B cell (primary cell): ENCODE results near the gene PINLYP. TPM values are rescaled to one million over a fixed set of nuclear protein-coding genes. Genes with fewer than 3 reads are reported as not detected.

ENCODE experiments used
- ATAC-seq: fragments of 200-7000 bp; cut with Tn5 transposase; one replicate; pipeline ENCODE4 v1.10.0; 2021; ENCODE audit warnings: low read depth, mild to moderate bottlenecking, moderate number of reproducible peaks, moderate library complexity
- CTCF ChIA-PET: fragments of 350-600 bp; sonication (Branson Sonifier 250); formaldehyde crosslinking; loops from one replicate; lab custom pipeline; 2021; ENCODE audit warnings: antibody characterized with exemption, inconsistent platforms; lab: Charles Lee
- POLR2A ChIA-PET: fragments of 350-600 bp; sonication (Branson Sonifier 250); formaldehyde crosslinking; loops from one replicate; lab custom pipeline; 2021; ENCODE audit warnings: antibody characterized with exemption; lab: Charles Lee
- DNase-seq: peaks from one replicate; pipeline ENCODE4 v3.0.0; 2013
- H2AFZ ChIP-seq: 2 replicates; pipeline ENCODE4 v1.6.1; 2012; ENCODE audit warnings: mild to moderate bottlenecking, low read depth, low read length; ENCODE audit not compliant: insufficient read depth, poor library complexity, severe bottlenecking
- H3K27ac ChIP-seq, 2 donors: 1 replicate in 1 of 2; 2 replicates in 1 of 2; pipeline ENCODE4 v1.5.1; 2012 to 2013; ENCODE audit warnings: low read length in 2 of 2, mild to moderate bottlenecking in 2 of 2, moderate library complexity in 1 of 2
- H3K27me3 ChIP-seq, 4 experiments: fragments of 200-600 bp in 1 of 4; sonication (generic) in 1 of 4; replicated peaks in 1 of 4; 1 replicate in 2 of 4; 2 replicates in 2 of 4; pipeline versions ENCODE4 v1.6.1 to v1.7.0; 2013 to 2016; ENCODE audit warnings: low read length in 3 of 4, mild to moderate bottlenecking in 2 of 4, mixed read lengths in 1 of 4, moderate library complexity in 1 of 4; ENCODE audit not compliant: insufficient read depth in 4 of 4, control insufficient read depth in 3 of 4; ENCODE audit errors: control extremely low read depth in 1 of 4
- H3K36me3 ChIP-seq, 2 experiments: replicated peaks in 1 of 2; 1 replicate in 1 of 2; 2 replicates in 1 of 2; pipeline versions ENCODE4 v1.6.1 to v1.7.1; 2013; ENCODE audit warnings: low read length in 1 of 2; ENCODE audit not compliant: insufficient read depth in 2 of 2, control insufficient read depth in 1 of 2; ENCODE audit errors: control extremely low read depth in 1 of 2, extremely low read depth in 1 of 2
- H3K4me1 ChIP-seq, 2 donors: fragments of 200-600 bp in 1 of 2; sonication (generic) in 1 of 2; 1 replicate in 1 of 2; 2 replicates in 1 of 2; pipeline versions ENCODE4 v1.5.1 to v1.6.1; 2013 to 2017; ENCODE audit warnings: low read length in 2 of 2; ENCODE audit not compliant: control insufficient read depth in 2 of 2, insufficient read depth in 2 of 2
- H3K4me2 ChIP-seq: replicated peaks from 2 replicates; pipeline ENCODE3; 2012; ENCODE audit warnings: mild to moderate bottlenecking, low read depth, low read length; ENCODE audit not compliant: poor library complexity, severe bottlenecking
- H3K4me3 ChIP-seq, 5 experiments: fragments of 200-600 bp in 1 of 5; sonication (generic) in 1 of 5; 1 replicate in 3 of 5; 2 replicates in 2 of 5; pipeline versions ENCODE4 v1.5.1 to v1.7.0; 2011 to 2016; ENCODE audit warnings: low read length in 4 of 5, mild to moderate bottlenecking in 4 of 5, low read depth in 2 of 5, control low read depth in 1 of 5, moderate library complexity in 1 of 5; ENCODE audit not compliant: insufficient read depth in 1 of 5; ENCODE audit errors: control extremely low read depth in 1 of 5, extremely low read depth in 1 of 5
- H3K79me2 ChIP-seq: fragments of 200-600 bp; sonication (generic); one replicate; pipeline ENCODE4 v1.6.0; 2016; ENCODE audit warnings: low read length; ENCODE audit not compliant: control insufficient read depth, insufficient read depth
- H3K9ac ChIP-seq: fragments of 200-600 bp; sonication (generic); 2 replicates; pipeline ENCODE4 v1.6.1; 2017; ENCODE audit warnings: mild to moderate bottlenecking, low read length, moderate library complexity
- H3K9me3 ChIP-seq, 3 donors: one replicate each; pipeline versions ENCODE4 v1.6.1 to v1.7.1; 2013; ENCODE audit warnings: low read length in 2 of 3; ENCODE audit not compliant: control insufficient read depth in 2 of 3, insufficient read depth in 1 of 3; ENCODE audit errors: control extremely low read depth in 1 of 3
- H4K20me1 ChIP-seq: 2 replicates; pipeline ENCODE4 v1.6.0; 2012; ENCODE audit warnings: mild to moderate bottlenecking, low read length; ENCODE audit not compliant: insufficient read depth, control insufficient read depth, poor library complexity, severe bottlenecking
- H3K27ac Mint-ChIP-seq: one replicate; pipeline ENCODE4 v1.8.0; 2021; ENCODE audit warnings: mixed read lengths
- H3K27me3 Mint-ChIP-seq: one replicate; pipeline ENCODE4 v1.8.0; 2021; ENCODE audit warnings: mixed read lengths
- H3K4me1 Mint-ChIP-seq: one replicate; pipeline ENCODE4 v1.8.0; 2021; ENCODE audit warnings: mixed read lengths
- H3K4me3 Mint-ChIP-seq: one replicate; pipeline ENCODE4 v1.8.0; 2021; ENCODE audit warnings: mixed read lengths
- H3K9me3 Mint-ChIP-seq: one replicate; pipeline ENCODE4 v1.8.0; 2022; ENCODE audit warnings: mixed read lengths; ENCODE audit not compliant: insufficient read depth
- EZH2 ChIP-seq: IDR thresholded peaks from 2 replicates; pipeline ENCODE4 v1.6.1; 2012; ENCODE audit warnings: borderline replicate concordance, low read depth, mild to moderate bottlenecking, moderate library complexity, low read length; ENCODE audit not compliant: insufficient read depth, poor library complexity, severe bottlenecking
- whole genome bisulfite sequencing: methylation state at CpG from one replicate; pipeline ENCODE4 v1.1.5; 2013; ENCODE audit warnings: missing lambda C conversion rate; ENCODE audit not compliant: insufficient coverage; 5-methylcytosine and 5-hydroxymethylcytosine counted together
- intact Hi-C: fragments of 100-400 bp; cut with micrococcal nuclease; formaldehyde crosslinking; loops from one replicate; pipeline ENCODE4 v1.10.0; 2022
- polyA plus RNA-seq: library from polyadenylated mRNA; depleted of rRNA; stranded (reverse); fragments of >200 nt; gene quantifications from 2 replicates; pipeline ENCODE4 v1.2.3, GENCODE V29; 2012
- total RNA-seq, 2 donors: library from RNA; stranded (reverse); fragments of 120-200 nt in 1 of 2; gene quantifications; 1 replicate in 1 of 2; 2 replicates in 1 of 2; pipeline versions ENCODE4 v1.2.3 to v1.2.4, GENCODE V29; 2013 to 2022
- TF ChIP-seq, protein P1 (sequence below): fragments of 200-600 bp; IDR thresholded peaks from one replicate; pipeline ENCODE4 v1.8.0; 2022; ENCODE audit warnings: antibody characterized with exemption, mild to moderate bottlenecking

The PINLYP gene
- total and polyA plus RNA-seq, 2 donors (not counting 1 experiment from before 2014, with no cell fraction given) = 2.0 to 2.9 TPM

DNA sequence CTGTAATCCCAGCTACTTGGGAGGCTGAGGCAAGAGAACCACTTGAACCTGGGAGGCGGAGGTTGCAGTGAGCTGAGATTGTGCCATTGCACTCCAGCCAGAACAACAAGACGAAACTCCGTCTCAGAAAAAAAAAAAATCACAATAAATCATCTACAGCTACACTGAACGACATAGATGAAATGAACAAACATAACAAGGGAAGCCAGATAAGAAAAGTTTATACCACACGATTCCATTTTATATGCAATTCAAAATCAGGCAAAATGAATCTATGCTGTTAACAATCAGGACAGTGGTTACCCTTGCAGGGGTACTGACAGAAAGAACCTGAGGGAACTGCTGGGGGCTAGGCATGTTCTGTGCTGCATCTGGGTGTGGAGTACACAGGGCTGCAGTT, 5.9 kb upstream of the PINLYP start:
- Mint-ChIP-seq H3K27me3 (no peaks in the 10 kb centered on the region), H3K4me3 (no peak overlapping the region), H3K4me1 (peaks cover 35% of the 10 kb centered on the region), H3K9me3 (no peaks in the 10 kb centered on the region), H3K27ac (peak overlapping the region; percentile 23)
- Histone ChIP-seq H3K4me1 (peaks cover 3 to 19% of the 10 kb centered on the region in 2 donors), H3K4me3 (no peak overlapping the region), H3K79me2 (peaks cover 33% of the 10 kb centered on the region), H3K27ac (peak overlapping the region in 1 of 2 donors; percentile 41), H3K9ac (no peak overlapping the region), H3K4me2 (no peak overlapping the region), H3K36me3 (peaks cover 0 to 10% of the 10 kb centered on the region in 2 experiments), H4K20me1 (peaks cover 5% of the 10 kb centered on the region), H3K9me3 (no peaks in the 10 kb centered on the region), H2AFZ (no peak overlapping the region), H3K27me3 (no peaks in the 10 kb centered on the region)
- ChIA-PET CTCF (interaction anchor here (0.6 to 1.6 kb wide), 6 partner anchors 11 to 1630 kb away, joined by 3 to 5 read pairs (median 4); partner anchors contain the start of gene ZNF575), POLR2A (no interaction called here)
- intact Hi-C loops = no loop called here
- WGBS = 100% methylated on average over 1 of the region's 5 CpGs
- no peak for ATAC-seq
- TF ChIP-seq, protein P1, sequence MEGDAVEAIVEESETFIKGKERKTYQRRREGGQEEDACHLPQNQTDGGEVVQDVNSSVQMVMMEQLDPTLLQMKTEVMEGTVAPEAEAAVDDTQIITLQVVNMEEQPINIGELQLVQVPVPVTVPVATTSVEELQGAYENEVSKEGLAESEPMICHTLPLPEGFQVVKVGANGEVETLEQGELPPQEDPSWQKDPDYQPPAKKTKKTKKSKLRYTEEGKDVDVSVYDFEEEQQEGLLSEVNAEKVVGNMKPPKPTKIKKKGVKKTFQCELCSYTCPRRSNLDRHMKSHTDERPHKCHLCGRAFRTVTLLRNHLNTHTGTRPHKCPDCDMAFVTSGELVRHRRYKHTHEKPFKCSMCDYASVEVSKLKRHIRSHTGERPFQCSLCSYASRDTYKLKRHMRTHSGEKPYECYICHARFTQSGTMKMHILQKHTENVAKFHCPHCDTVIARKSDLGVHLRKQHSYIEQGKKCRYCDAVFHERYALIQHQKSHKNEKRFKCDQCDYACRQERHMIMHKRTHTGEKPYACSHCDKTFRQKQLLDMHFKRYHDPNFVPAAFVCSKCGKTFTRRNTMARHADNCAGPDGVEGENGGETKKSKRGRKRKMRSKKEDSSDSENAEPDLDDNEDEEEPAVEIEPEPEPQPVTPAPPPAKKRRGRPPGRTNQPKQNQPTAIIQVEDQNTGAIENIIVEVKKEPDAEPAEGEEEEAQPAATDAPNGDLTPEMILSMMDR = no peak
- TF ChIP-seq EZH2 = no peak
- no peak for DNase-seq

DNA sequence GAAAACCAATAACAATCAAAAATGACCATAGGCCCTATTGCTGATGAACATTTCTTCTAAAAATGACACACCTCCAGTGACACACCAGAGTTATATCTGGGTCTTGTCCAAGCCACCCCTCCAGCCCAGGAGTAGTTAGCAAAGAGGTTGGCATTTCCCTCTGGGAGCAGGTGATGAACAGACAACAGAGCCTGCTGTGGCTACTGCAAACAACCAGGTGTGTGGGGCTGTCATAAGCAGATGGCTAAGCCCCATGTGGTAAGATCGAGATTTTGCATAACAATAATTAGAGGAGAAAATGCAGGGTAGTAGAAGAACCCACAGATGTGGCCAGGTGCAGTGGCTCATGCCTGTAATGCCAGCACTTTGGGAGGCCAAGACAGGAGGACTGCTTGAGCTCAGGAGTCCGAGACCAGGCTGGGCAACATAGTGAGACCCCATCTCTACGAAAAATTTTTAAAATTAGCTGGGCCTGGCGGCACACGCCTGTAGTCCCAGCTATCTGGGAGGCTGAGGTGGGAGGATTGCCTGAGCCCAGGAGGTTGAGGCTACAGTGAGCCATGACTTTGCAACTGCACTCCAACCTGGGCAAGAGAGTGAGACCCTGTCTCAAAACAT, 5.3 kb upstream of the PINLYP start:
- Histone ChIP-seq H3K9me3 (no peaks in the 10 kb centered on the region), H3K36me3 (peaks cover 0 to 10% of the 10 kb centered on the region in 2 experiments), H3K9ac (no peak overlapping the region), H3K79me2 (peaks cover 40% of the 10 kb centered on the region), H4K20me1 (peaks cover 5% of the 10 kb centered on the region), H2AFZ (no peak overlapping the region), H3K4me1 (peaks cover 6 to 18% of the 10 kb centered on the region in 2 donors), H3K4me2 (no peak overlapping the region), H3K27ac (peak overlapping the region in 1 of 2 donors; percentile 41), H3K27me3 (no peaks in the 10 kb centered on the region), H3K4me3 (no peak overlapping the region)
- H3K9me3 Mint-ChIP-seq = no peaks in the 10 kb centered on the region
- ATAC-seq = no peak
- intact Hi-C loops = no loop called here
- H3K4me3 Mint-ChIP-seq = no peak overlapping the region
- TF ChIP-seq, protein P1 = no peak
- TF ChIP-seq EZH2 = no peak
- H3K27ac Mint-ChIP-seq = peak overlapping the region; percentile 23
- ChIA-PET CTCF (interaction anchor here (0.6 to 1.4 kb wide), 6 partner anchors 11 to 1629 kb away, joined by 3 to 4 read pairs (median 3); partner anchors contain the start of gene ZNF575), POLR2A (no interaction called here)
- WGBS = 81% methylated on average over 5 of the region's 5 CpGs
- H3K27me3 Mint-ChIP-seq = no peaks in the 10 kb centered on the region
- no peak for DNase-seq
- H3K4me1 Mint-ChIP-seq = peaks cover 35% of the 10 kb centered on the region
